ENCODE measurements around the gene TBL1X.

DNA sequence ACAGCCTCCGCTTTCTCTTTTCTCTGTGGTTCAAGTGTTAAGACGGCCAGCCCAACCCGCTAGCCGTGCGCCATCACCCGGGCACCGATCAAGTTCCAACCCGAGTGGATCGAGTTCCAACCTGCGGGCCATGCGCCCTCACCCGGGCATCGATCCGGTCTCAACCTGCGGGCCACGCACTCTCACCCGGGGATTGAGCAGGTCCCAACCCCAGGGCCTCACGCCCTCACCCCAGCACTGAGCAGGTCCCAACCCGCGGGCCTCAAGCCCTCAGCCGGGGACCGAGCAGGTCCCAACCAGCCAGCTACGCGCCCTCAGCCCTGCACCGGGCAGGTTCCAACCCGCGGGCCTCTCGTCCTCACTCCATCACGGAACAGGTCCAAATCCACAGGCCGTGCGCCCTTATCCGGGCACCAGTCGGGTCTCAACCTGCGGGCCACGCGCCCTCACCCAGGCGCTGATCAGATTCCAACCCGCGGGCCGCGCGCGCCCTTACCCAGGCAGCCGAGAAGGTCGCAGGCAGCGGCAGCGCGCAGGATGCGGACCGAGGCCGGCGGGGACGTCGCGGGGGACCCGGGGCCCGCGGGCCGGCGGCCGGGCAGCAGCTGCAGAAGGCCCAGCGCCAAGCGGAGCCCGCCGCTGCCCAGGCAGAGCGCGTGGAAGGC is 300.3 kb downstream of the TBL1X start:
- TF ChIP-seq, protein P1, sequence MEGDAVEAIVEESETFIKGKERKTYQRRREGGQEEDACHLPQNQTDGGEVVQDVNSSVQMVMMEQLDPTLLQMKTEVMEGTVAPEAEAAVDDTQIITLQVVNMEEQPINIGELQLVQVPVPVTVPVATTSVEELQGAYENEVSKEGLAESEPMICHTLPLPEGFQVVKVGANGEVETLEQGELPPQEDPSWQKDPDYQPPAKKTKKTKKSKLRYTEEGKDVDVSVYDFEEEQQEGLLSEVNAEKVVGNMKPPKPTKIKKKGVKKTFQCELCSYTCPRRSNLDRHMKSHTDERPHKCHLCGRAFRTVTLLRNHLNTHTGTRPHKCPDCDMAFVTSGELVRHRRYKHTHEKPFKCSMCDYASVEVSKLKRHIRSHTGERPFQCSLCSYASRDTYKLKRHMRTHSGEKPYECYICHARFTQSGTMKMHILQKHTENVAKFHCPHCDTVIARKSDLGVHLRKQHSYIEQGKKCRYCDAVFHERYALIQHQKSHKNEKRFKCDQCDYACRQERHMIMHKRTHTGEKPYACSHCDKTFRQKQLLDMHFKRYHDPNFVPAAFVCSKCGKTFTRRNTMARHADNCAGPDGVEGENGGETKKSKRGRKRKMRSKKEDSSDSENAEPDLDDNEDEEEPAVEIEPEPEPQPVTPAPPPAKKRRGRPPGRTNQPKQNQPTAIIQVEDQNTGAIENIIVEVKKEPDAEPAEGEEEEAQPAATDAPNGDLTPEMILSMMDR (IDR thresholded peaks at IDR 0.05): no peak
- TF ChIP-seq POLR2A (IDR thresholded peaks at IDR 0.05): no peak

Measured in breast epithelium (tissue), 3 donors.